ENCODE data around the gene TNRC6C.

Gene TNRC6C

GRCh38 chr17:78019367-78019975, 61.0 kb downstream of the TNRC6C start:
- DNase-seq (ENCODE audit: low read depth), result no peak
- in situ Hi-C loops (cut with HindIII; ENCODE audit: low sequenced_read_pairs), result loop anchor here (25.0 kb wide), 1 partner anchor 482 kb away; no protein-coding TSS in a partner anchor
- H3K4me3 ChIP-seq (ENCODE audit: low read depth, low read length), result no peak overlapping the region
- TF ChIP-seq CTCF (IDR thresholded peaks at IDR 0.05; ENCODE audit: low read depth, low read length, missing control alignments), result no peak

GRCh38 chr17:78019976-78020716, 61.6 kb downstream of the TNRC6C start:
- no peak overlapping the region for H3K4me3 ChIP-seq (ENCODE audit: low read depth, low read length)
- no peak for DNase-seq (ENCODE audit: low read depth)
- no peak for TF ChIP-seq CTCF (IDR thresholded peaks at IDR 0.05; ENCODE audit: low read depth, low read length, missing control alignments)
- in situ Hi-C loops (cut with HindIII; ENCODE audit: low sequenced_read_pairs), result loop anchor here (25.0 kb wide), 1 partner anchor 483 kb away; no protein-coding TSS in a partner anchor

DNA sequence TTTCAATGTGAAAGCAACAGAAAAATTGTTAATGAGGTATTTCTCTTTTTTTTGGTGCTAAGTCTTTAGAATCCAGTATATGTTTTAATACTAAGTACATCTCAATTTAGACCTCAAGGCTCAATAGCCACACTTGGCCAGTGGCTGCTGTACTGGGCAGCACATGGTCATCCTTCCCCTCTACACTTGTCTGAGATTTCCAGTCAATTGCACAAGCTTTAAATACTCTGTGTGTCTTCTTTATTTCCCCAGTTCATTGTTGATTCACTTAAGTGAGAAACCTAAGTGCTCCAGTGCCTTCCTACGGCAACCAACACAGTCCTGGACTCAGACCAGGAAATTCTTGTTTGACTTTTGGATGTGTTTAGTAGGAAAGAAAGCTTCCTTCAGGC, 62.2 kb downstream of the TNRC6C start:
- no peak for TF ChIP-seq CTCF (IDR thresholded peaks at IDR 0.05; ENCODE audit: low read depth, low read length, missing control alignments)
- no peak for DNase-seq (ENCODE audit: low read depth)
- no peak overlapping the region for H3K4me3 ChIP-seq (ENCODE audit: low read depth, low read length)
- in situ Hi-C loops (cut with HindIII; ENCODE audit: low sequenced_read_pairs), result loop anchor here (25.0 kb wide), 1 partner anchor 483 kb away; no protein-coding TSS in a partner anchor

DNA sequence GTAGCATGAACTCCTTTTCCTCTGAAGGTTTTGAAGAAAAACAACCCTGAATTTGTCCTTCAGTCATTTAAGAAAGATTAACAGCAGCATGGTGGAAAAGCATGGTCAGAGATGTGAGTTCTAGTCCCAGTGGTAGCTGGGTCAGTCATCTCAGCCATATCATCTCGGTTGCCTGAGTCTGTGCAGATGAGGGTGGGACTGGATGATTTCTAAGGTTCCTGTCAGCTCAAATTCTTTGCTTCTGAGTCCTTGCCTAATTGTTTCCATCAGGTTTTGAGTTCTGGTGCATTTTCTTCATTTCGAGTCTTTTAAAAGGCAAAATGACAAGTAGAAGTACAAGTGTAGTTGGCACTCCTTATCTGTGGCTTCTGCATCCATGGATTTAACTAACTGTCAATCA, 63.9 kb downstream of the TNRC6C start:
- no peak for DNase-seq (ENCODE audit: low read depth)
- no peak overlapping the region for H3K4me3 ChIP-seq (ENCODE audit: low read depth, low read length)
- TF ChIP-seq CTCF (IDR thresholded peaks at IDR 0.05; ENCODE audit: low read depth, low read length, missing control alignments), result no peak
- in situ Hi-C loops (cut with HindIII; ENCODE audit: low sequenced_read_pairs), result loop anchor here (25.0 kb wide), 1 partner anchor 485 kb away; no protein-coding TSS in a partner anchor

DNA sequence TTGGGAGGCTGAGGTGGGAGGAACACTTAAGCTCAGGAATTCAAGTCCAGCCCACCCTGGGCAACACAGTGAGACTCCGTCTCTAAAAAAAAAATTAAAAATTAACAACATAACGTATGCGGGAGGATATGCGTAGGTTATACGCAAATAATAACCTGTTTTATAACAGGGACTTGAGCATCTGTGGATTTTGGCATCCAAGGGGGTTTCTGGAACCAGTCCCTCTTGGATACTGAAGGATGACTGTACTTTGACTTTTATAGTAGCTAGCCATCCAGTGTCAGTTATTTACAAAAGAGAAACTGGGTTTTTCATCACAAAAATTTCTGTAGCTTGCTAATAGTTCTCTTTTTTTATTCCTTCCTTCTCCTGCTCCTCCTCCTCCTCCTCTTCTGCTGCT, 64.5 kb downstream of the TNRC6C start:
- no peak overlapping the region for H3K4me3 ChIP-seq (ENCODE audit: low read depth, low read length)
- TF ChIP-seq CTCF (IDR thresholded peaks at IDR 0.05; ENCODE audit: low read depth, low read length, missing control alignments), result no peak
- no peak for DNase-seq (ENCODE audit: low read depth)
- in situ Hi-C loops (cut with HindIII; ENCODE audit: low sequenced_read_pairs), result loop anchor here (25.0 kb wide), 1 partner anchor 486 kb away; no protein-coding TSS in a partner anchor

- no peak overlapping the region for H3K4me3 ChIP-seq (ENCODE audit: low read depth, low read length)
- in situ Hi-C loops (cut with HindIII; ENCODE audit: low sequenced_read_pairs), result no loop called here
- no peak for TF ChIP-seq CTCF (IDR thresholded peaks at IDR 0.05; ENCODE audit: low read depth, low read length, missing control alignments)
- DNase-seq (ENCODE audit: low read depth), result no peak
Observed at GRCh38 chr17:78026381-78026780, 67.9 kb downstream of the TNRC6C start.
